Mesenchymal stem cell (in vitro differentiated cells and primary cell): ENCODE results near the gene PCDHB16. TPM values are rescaled to one million over a fixed set of nuclear protein-coding genes. Genes with fewer than 3 reads are reported as not detected.
"Not testable (repeated sequence)": the region's sequence is repeated elsewhere in the genome, so short reads cannot be mapped to it uniquely, and the experiment has no call there.

ENCODE experiments used
- DNase-seq: peaks from one replicate; pipeline ENCODE4 v3.0.0-alpha.2; 2013
- H2AFZ ChIP-seq: one replicate; pipeline ENCODE4 v1.6.1; 2013; ENCODE audit warnings: low read depth, mild to moderate bottlenecking, control low read depth, inconsistent platforms, low read length, moderate library complexity
- H2AK5ac ChIP-seq: 2 replicates; pipeline ENCODE4 v1.6.1; 2013; ENCODE audit warnings: low read length, moderate library complexity, mild to moderate bottlenecking, inconsistent platforms; ENCODE audit not compliant: severe bottlenecking
- H2BK120ac ChIP-seq: one replicate; pipeline ENCODE4 v1.6.1; 2013; ENCODE audit warnings: low read depth, mild to moderate bottlenecking, inconsistent platforms, low read length, moderate library complexity
- H2BK12ac ChIP-seq, 2 experiments: one replicate each; pipeline ENCODE4 v1.6.1; 2013; ENCODE audit warnings: inconsistent platforms in 2 of 2, low read length in 2 of 2, mild to moderate bottlenecking in 2 of 2, moderate library complexity in 2 of 2, control low read depth in 1 of 2
- H2BK15ac ChIP-seq: one replicate; pipeline ENCODE4 v1.6.1; 2013; ENCODE audit warnings: mild to moderate bottlenecking, low read depth, inconsistent platforms; ENCODE audit not compliant: poor library complexity, severe bottlenecking
- H2BK5ac ChIP-seq: 2 replicates; pipeline ENCODE4 v1.6.1; 2013; ENCODE audit warnings: low read depth, mild to moderate bottlenecking, low read length, control low read depth, inconsistent platforms; ENCODE audit not compliant: poor library complexity, severe bottlenecking
- H3K14ac ChIP-seq, 2 experiments: one replicate each; pipeline ENCODE4 v1.6.1; 2013; ENCODE audit warnings: inconsistent platforms in 2 of 2, low read length in 2 of 2, control low read depth in 1 of 2, mild to moderate bottlenecking in 1 of 2, moderate library complexity in 1 of 2
- H3K18ac ChIP-seq, 2 experiments: one replicate each; pipeline ENCODE4 v1.6.1; 2013; ENCODE audit warnings: inconsistent platforms in 2 of 2, low read length in 2 of 2, control low read depth in 1 of 2, low read depth in 1 of 2, mild to moderate bottlenecking in 1 of 2
- H3K23ac ChIP-seq, 2 experiments: one replicate each; pipeline ENCODE4 v1.6.1; 2013; ENCODE audit warnings: inconsistent platforms in 2 of 2, low read length in 2 of 2, mild to moderate bottlenecking in 2 of 2, moderate library complexity in 2 of 2, control low read depth in 1 of 2
- H3K27ac ChIP-seq: 2 replicates; pipeline ENCODE4 v1.5.1; 2013; ENCODE audit warnings: mild to moderate bottlenecking, moderate library complexity, low read length, control low read depth, inconsistent platforms; ENCODE audit not compliant: poor library complexity, severe bottlenecking
- H3K27me3 ChIP-seq, 2 experiments: 2 replicates each; pipeline versions ENCODE4 v1.6.1 to v1.7.0; 2013; ENCODE audit warnings: low read length in 2 of 2, mild to moderate bottlenecking in 2 of 2, moderate library complexity in 2 of 2, control low read depth in 1 of 2, inconsistent platforms in 1 of 2; ENCODE audit not compliant: control insufficient read depth in 1 of 2, insufficient read depth in 1 of 2
- H3K36me3 ChIP-seq, 2 experiments: 2 replicates each; pipeline versions ENCODE4 v1.6.1 to v1.7.0; 2013; ENCODE audit warnings: low read length in 2 of 2, control low read depth in 1 of 2, inconsistent platforms in 1 of 2, low read depth in 1 of 2, mild to moderate bottlenecking in 1 of 2; ENCODE audit not compliant: insufficient read depth in 2 of 2, control insufficient read depth in 1 of 2
- H3K4ac ChIP-seq, 2 experiments: one replicate each; pipeline ENCODE4 v1.6.1; 2013; ENCODE audit warnings: inconsistent platforms in 2 of 2, low read length in 2 of 2, mild to moderate bottlenecking in 2 of 2, moderate library complexity in 2 of 2, control low read depth in 1 of 2, low read depth in 1 of 2
- H3K4me1 ChIP-seq: 2 replicates; pipeline ENCODE4 v1.6.1; 2013; ENCODE audit warnings: low read depth, low read length, control low read depth; ENCODE audit not compliant: control insufficient read depth, insufficient read depth
- H3K4me2 ChIP-seq: 2 replicates; pipeline ENCODE4 v1.6.1; 2013; ENCODE audit warnings: low read length, mild to moderate bottlenecking, inconsistent platforms; ENCODE audit not compliant: poor library complexity, severe bottlenecking
- H3K4me3 ChIP-seq, 2 experiments: 2 replicates each; pipeline versions ENCODE4 v1.5.1 to v1.7.0; 2013; ENCODE audit warnings: low read length in 2 of 2, mild to moderate bottlenecking in 2 of 2, control low read depth in 1 of 2, low read depth in 1 of 2; ENCODE audit not compliant: insufficient read depth in 1 of 2
- H3K79me1 ChIP-seq: replicated peaks from 2 replicates; pipeline ENCODE4 v1.6.1; 2013; ENCODE audit warnings: mild to moderate bottlenecking, control low read depth, low read length, inconsistent platforms; ENCODE audit not compliant: poor library complexity, severe bottlenecking
- H3K9ac ChIP-seq: 2 replicates; pipeline ENCODE4 v1.7.0; 2013; ENCODE audit warnings: mild to moderate bottlenecking, low read length, moderate library complexity
- H3K9me3 ChIP-seq: 2 replicates; pipeline ENCODE4 v1.7.0; 2013; ENCODE audit warnings: mild to moderate bottlenecking, low read length; ENCODE audit not compliant: control insufficient read depth
- H4K8ac ChIP-seq: one replicate; pipeline ENCODE4 v1.6.1; 2013; ENCODE audit warnings: inconsistent platforms, mild to moderate bottlenecking, low read length, moderate library complexity
- H4K91ac ChIP-seq: one replicate; pipeline ENCODE4 v1.6.1; 2013; ENCODE audit warnings: mild to moderate bottlenecking, low read length, inconsistent platforms
- WGBS: methylation state at CpG from one replicate; pipeline ENCODE4 v1.1.7; 2013; ENCODE audit warnings: mixed read lengths; 5-methylcytosine and 5-hydroxymethylcytosine counted together
- polyA plus RNA-seq, 2 experiments: library from polyadenylated mRNA; stranded (reverse); fragments of 200-250 nt; gene quantifications; one replicate each; pipeline ENCODE4 v1.2.3, GENCODE V29; 2013

The PCDHB16 gene
- 0.55 TPM for polyA plus RNA-seq (2013, experiment 1 of 2)
- 0.36 TPM for polyA plus RNA-seq (2013, experiment 2 of 2)

DNA sequence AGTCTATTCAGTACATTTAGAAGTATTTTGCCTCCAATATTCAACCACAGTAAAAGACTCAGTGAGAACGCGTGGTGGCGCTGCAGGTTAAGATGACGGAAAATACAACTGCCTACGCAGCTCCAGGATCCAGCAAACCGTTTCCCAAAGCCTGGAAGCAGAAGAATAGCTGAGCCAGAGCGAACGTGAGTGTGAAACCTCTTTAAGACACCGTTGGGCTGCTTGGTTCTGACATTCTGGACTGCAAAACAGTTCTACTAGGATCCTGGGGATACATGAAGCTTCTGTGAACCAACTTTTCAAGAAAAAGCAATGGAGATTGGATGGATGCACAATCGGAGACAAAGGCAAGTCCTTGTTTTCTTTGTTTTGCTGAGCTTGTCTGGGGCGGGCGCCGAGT is at the start of gene PCDHB16:
Gene PCDHB16, plus strand, starts transcription at position 140 of the 400 bp plus-strand sequence. Its CDS starts 173 bp downstream, at position 313.
- no peak for DNase-seq
- Histone ChIP-seq H3K36me3 (no peaks in the 10 kb centered on the region), H2BK5ac (no peak within 1 kb of the TSS), H3K4ac (no peak within 1 kb of the TSS), H3K9me3 (peaks cover 53% of the 10 kb centered on the region), H3K18ac (no peak within 1 kb of the TSS), H2BK12ac (no peak within 1 kb of the TSS), H3K4me1 (no peaks in the 10 kb centered on the region), H2BK15ac (no peak within 1 kb of the TSS), H4K91ac (no peak within 1 kb of the TSS), H3K9ac (peak within 1 kb of the TSS; percentile 73), H3K4me2 (no peak within 1 kb of the TSS), H3K4me3 (peak within 1 kb of the TSS in 1 of 2 experiments; percentile 57), H2BK120ac (no peak within 1 kb of the TSS), H3K79me1 (no peaks in the 10 kb centered on the region), H2AK5ac (no peak within 1 kb of the TSS), H3K23ac (no peak within 1 kb of the TSS), H3K14ac (no peak within 1 kb of the TSS), H3K27me3 (no peaks in the 10 kb centered on the region), H4K8ac (no peak within 1 kb of the TSS), H2AFZ (no peak within 1 kb of the TSS), H3K27ac (no peak within 1 kb of the TSS)
- 51% methylated on average over 13 of the region's 13 CpGs for WGBS

DNA sequence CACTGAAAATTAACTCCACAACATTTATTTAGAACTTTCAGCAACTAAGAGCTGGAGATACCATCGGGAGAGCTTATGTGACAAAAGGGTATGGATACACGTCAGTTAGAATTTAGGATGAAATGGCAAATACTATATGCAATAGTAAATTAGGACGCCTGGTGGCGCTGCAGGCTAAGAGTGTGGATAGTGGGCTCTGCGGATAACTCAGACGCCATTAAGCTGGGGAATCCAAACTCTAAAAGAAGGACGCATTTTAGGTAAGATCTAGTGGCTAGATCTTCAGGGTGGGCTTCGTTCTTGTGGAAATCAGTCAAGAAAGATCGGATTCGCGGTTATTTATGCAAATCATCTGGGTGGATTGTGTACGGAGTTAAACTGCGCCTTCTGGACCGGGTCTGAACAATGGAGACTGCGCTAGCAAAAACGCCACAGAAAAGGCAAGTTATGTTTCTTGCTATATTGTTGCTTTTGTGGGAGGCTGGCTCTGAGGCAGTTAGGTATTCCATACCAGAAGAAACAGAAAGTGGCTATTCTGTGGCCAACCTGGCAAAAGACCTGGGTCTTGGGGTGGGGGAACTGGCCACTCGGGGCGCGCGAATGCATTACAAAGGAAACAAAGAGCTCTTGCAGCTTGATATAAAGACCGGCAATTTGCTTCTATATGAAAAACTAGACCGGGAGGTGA is 47.0 kb upstream of the PCDHB16 start, which contains the start of gene PCDHB5:
Gene PCDHB5, plus strand, starts transcription at position 177 of the 688 bp plus-strand sequence. Its CDS starts 229 bp downstream, at position 406.
- H3K27me3 ChIP-seq: no peaks in the 10 kb centered on the region
- H2BK12ac ChIP-seq: no peak within 1 kb of the TSS
- no peak within 1 kb of the TSS for H3K23ac ChIP-seq
- H3K18ac ChIP-seq: peak within 1 kb of the TSS in 1 of 2 experiments; percentile 4
- H3K4me1 ChIP-seq: no peaks in the 10 kb centered on the region
- H3K4me2 ChIP-seq: no peak within 1 kb of the TSS
- no peak within 1 kb of the TSS for H4K8ac ChIP-seq
- no peak within 1 kb of the TSS for H2BK15ac ChIP-seq
- peaks cover 64% of the 10 kb centered on the region for H3K9me3 ChIP-seq
- peaks cover 1% of the 10 kb centered on the region for H3K79me1 ChIP-seq
- H2BK5ac ChIP-seq: no peak within 1 kb of the TSS
- no peak within 1 kb of the TSS for H3K14ac ChIP-seq
- peak; percentile 67 for DNase-seq
- peak within 1 kb of the TSS; percentile 64 for H3K9ac ChIP-seq
- H2AK5ac ChIP-seq: no peak within 1 kb of the TSS
- H3K4me3 ChIP-seq: peak within 1 kb of the TSS; percentile 2 to 33
- H2AFZ ChIP-seq: no peak within 1 kb of the TSS
- H4K91ac ChIP-seq: no peak within 1 kb of the TSS
- no peak within 1 kb of the TSS for H2BK120ac ChIP-seq
- WGBS: 34% methylated on average over 22 of the region's 22 CpGs
- peak within 1 kb of the TSS in 1 of 2 experiments; percentile 26 for H3K4ac ChIP-seq
- H3K27ac ChIP-seq: no peak within 1 kb of the TSS
- peaks cover 0 to 14% of the 10 kb centered on the region in 2 experiments for H3K36me3 ChIP-seq

DNA sequence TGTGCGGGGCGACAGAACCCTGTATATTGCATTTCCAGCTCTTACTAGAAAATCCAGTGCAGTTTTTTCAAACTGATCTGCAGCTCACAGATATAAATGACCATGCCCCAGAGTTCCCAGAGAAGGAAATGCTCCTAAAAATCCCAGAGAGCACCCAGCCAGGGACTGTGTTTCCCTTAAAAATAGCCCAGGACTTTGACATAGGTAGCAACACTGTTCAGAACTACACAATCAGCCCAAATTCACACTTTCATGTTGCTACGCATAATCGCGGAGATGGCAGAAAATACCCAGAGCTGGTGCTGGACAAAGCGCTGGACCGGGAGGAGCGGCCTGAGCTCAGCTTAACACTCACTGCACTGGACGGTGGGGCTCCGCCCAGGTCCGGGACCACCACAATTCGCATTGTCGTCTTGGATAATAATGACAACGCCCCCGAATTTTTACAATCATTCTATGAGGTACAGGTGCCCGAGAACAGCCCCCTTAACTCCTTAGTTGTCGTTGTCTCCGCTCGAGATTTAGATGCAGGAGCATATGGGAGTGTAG is 46.4 kb upstream of the PCDHB16 start:
- no peak overlapping the region for H2BK5ac ChIP-seq
- H2AK5ac ChIP-seq: no peak overlapping the region
- no peak overlapping the region for H2AFZ ChIP-seq
- H3K27ac ChIP-seq: no peak overlapping the region
- H3K4me1 ChIP-seq: no peaks in the 10 kb centered on the region
- no peak overlapping the region for H2BK12ac ChIP-seq
- peaks cover 0 to 14% of the 10 kb centered on the region in 2 experiments for H3K36me3 ChIP-seq
- no peak overlapping the region for H3K18ac ChIP-seq
- no peaks in the 10 kb centered on the region for H3K27me3 ChIP-seq
- peak overlapping the region in 1 of 2 experiments; percentile 30 for H3K4me3 ChIP-seq
- no peak overlapping the region for H2BK120ac ChIP-seq
- no peak overlapping the region for H4K91ac ChIP-seq
- H3K9ac ChIP-seq: no peak overlapping the region
- H3K14ac ChIP-seq: no peak overlapping the region
- no peak overlapping the region for H3K23ac ChIP-seq
- no peak for DNase-seq
- peak overlapping the region in 1 of 2 experiments; percentile 26 for H3K4ac ChIP-seq
- peaks cover 65% of the 10 kb centered on the region for H3K9me3 ChIP-seq
- no peak overlapping the region for H4K8ac ChIP-seq
- H3K4me2 ChIP-seq: no peak overlapping the region
- WGBS: 75% methylated on average over 19 of the region's 19 CpGs
- H2BK15ac ChIP-seq: no peak overlapping the region
- H3K79me1 ChIP-seq: peaks cover 1% of the 10 kb centered on the region

DNA sequence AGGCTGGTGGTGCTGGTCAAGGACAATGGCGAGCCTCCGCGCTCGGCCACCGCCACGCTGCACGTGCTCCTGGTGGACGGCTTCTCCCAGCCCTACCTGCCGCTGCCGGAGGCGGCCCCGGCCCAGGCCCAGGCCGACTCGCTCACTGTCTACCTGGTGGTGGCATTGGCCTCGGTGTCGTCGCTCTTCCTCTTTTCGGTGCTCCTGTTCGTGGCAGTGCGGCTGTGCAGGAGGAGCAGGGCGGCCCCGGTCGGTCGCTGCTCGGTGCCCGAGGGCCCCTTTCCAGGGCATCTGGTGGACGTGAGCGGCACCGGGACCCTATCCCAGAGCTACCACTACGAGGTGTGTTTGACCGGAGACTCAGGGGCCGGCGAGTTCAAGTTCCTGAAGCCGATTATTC is 44.8 kb upstream of the PCDHB16 start:
- not testable (repeated sequence) for H3K14ac ChIP-seq, H3K4me3 ChIP-seq, H3K23ac ChIP-seq, H3K79me1 ChIP-seq, H3K9ac ChIP-seq, H2BK120ac ChIP-seq, H2BK15ac ChIP-seq, H2BK12ac ChIP-seq, H3K4me1 ChIP-seq, H2AFZ ChIP-seq, H4K91ac ChIP-seq, H2AK5ac ChIP-seq, H4K8ac ChIP-seq, DNase-seq, H3K18ac ChIP-seq, H3K27ac ChIP-seq, H3K4ac ChIP-seq, H2BK5ac ChIP-seq, H3K4me2 ChIP-seq, H3K27me3 ChIP-seq
- Histone ChIP-seq H3K36me3 (peaks cover 0 to 14% of the 10 kb centered on the region in 2 experiments), H3K9me3 (peaks cover 54% of the 10 kb centered on the region)
- 97% methylated on average over 28 of the region's 34 CpGs for WGBS
